Measurements from ENCODE around the gene REELD1.

Gene REELD1

GRCh38 chr4:146178126-146178525 is 36.2 kb upstream of the REELD1 start:
- no peak for DNase-seq (ENCODE audit: low read depth)
- H3K4me3 ChIP-seq (ENCODE audit: low read length): no peak overlapping the region
- TF ChIP-seq, protein P1, sequence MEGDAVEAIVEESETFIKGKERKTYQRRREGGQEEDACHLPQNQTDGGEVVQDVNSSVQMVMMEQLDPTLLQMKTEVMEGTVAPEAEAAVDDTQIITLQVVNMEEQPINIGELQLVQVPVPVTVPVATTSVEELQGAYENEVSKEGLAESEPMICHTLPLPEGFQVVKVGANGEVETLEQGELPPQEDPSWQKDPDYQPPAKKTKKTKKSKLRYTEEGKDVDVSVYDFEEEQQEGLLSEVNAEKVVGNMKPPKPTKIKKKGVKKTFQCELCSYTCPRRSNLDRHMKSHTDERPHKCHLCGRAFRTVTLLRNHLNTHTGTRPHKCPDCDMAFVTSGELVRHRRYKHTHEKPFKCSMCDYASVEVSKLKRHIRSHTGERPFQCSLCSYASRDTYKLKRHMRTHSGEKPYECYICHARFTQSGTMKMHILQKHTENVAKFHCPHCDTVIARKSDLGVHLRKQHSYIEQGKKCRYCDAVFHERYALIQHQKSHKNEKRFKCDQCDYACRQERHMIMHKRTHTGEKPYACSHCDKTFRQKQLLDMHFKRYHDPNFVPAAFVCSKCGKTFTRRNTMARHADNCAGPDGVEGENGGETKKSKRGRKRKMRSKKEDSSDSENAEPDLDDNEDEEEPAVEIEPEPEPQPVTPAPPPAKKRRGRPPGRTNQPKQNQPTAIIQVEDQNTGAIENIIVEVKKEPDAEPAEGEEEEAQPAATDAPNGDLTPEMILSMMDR (IDR thresholded peaks at IDR 0.05; ENCODE audit: insufficient read depth, low read depth, low read length, missing control alignments): no peak

- no peak overlapping the region for H3K4me3 ChIP-seq (ENCODE audit: low read length)
- TF ChIP-seq, protein P1 (IDR thresholded peaks at IDR 0.05; ENCODE audit: insufficient read depth, low read depth, low read length, missing control alignments): no peak
- no peak for DNase-seq (ENCODE audit: low read depth)
These were observed 34.5 kb upstream of the REELD1 start for GRCh38 chr4:146179784-146180370.

DNA sequence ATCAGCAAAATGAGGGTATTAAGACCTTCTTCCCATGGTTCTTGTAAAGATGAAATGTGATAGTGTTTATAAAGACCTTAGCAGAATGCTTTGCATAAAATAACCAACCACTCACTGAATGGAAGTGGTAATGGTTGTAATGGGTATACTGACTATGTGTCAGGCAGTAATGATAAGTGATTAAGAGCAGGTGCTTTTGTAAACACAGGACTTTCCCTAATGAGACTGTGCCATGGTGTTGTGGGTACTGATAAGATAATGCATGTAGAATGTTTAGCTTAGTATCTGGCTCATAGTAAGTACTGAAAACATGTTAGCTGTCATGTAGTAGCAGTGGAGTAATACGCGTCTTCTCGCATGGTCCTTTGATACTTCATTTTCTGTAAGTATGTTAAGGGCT is 31.9 kb upstream of the REELD1 start:
- no peak for DNase-seq (ENCODE audit: low read depth)
- TF ChIP-seq, protein P1 (IDR thresholded peaks at IDR 0.05; ENCODE audit: insufficient read depth, low read depth, low read length, missing control alignments): no peak
- no peak overlapping the region for H3K4me3 ChIP-seq (ENCODE audit: low read length)

DNA sequence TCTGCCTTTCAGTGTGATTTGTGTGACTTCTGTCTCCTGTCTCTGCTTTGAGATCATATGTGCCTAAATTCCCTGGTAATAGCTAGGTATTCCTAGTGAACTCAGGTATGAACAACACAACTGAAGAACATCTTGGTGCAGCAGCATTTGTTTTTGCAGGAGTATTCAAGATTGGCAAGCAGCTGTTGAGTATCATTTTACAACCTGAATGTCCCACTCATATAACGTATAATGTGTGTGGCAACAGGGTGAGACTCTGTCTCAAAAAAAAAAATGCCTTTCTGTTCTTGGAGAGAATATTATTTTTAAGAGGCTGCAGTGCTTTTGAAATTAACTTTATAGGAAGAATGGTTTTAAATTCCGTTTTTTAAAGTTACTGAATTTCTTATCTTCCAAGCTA is 31.1 kb upstream of the REELD1 start:
- no peak overlapping the region for H3K4me3 ChIP-seq (ENCODE audit: low read length)
- DNase-seq (ENCODE audit: low read depth): no peak
- TF ChIP-seq, protein P1 (IDR thresholded peaks at IDR 0.05; ENCODE audit: insufficient read depth, low read depth, low read length, missing control alignments): no peak

DNA sequence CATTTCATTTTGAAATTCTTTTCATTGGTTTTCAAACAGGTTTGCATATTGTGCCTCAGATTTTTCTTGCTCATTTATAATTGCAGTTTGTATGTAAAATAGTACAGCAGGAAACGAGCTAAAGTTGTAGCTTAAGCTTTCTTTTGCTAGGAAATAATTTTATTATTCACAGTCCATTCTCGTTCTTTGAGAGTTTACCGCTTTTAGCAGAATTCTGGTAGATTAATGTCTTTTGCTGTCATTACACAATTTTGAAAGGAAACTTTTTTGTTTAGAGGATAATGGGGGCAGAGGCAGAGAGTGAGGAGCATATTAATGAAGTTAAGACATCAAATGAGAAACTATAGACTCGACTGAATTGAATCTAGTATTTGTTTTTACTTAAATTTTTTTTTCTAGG is 28.3 kb upstream of the REELD1 start:
- TF ChIP-seq, protein P1 (IDR thresholded peaks at IDR 0.05; ENCODE audit: insufficient read depth, low read depth, low read length, missing control alignments): no peak
- DNase-seq (ENCODE audit: low read depth): no peak

DNA sequence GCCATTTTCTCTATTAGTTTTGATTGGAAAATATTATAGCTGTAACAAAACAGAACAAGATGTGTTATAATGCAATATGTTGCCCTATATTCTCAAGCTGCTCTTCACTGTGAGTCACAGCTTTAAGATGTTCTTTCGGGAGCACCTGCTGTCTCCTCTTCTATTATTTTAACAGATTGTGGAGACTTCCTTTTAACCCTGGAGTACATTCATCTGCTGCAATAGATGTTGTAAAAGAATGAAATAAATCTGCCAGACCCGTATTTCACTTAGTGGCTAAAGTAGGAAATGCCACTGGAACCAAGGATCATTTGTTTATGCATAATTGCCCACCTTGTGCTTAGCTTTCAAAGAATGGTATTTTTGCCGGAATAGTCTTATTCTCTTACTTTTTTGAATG is 27.7 kb upstream of the REELD1 start:
- TF ChIP-seq, protein P1 (IDR thresholded peaks at IDR 0.05; ENCODE audit: insufficient read depth, low read depth, low read length, missing control alignments): no peak
- H3K4me3 ChIP-seq (ENCODE audit: low read length): no peak overlapping the region
- DNase-seq (ENCODE audit: low read depth): no peak

More for the DNA sequence above, 28.3 kb upstream of the REELD1 start:
- no peak overlapping the region for H3K4me3 ChIP-seq (ENCODE audit: low read length)

- no peak overlapping the region for H3K4me3 ChIP-seq (ENCODE audit: low read length)
- TF ChIP-seq, protein P1 (IDR thresholded peaks at IDR 0.05; ENCODE audit: insufficient read depth, low read depth, low read length, missing control alignments): no peak
- DNase-seq (ENCODE audit: low read depth): no peak
These were observed 23.9 kb upstream of the REELD1 start for GRCh38 chr4:146190456-146190855.

Data from epithelial cell of esophagus (primary cell).